OCI-LY1 (cell line): ENCODE measurements around the gene TLL2.
"Not testable (repeated sequence)": the region's sequence is repeated elsewhere in the genome, so short reads cannot be mapped to it uniquely, and the experiment has no call there.

Experiments used
- H2AFZ ChIP-seq: fragments of 200-600 bp; sonication (generic), shearing (Covaris generic); 2 replicates; pipeline ENCODE4 v1.6.0; 2014; ENCODE audit warnings: antibody characterized with exemption, mild to moderate bottlenecking, low read length
- H3F3A ChIP-seq: fragments of 200-600 bp; sonication (generic), shearing (Covaris generic); 2 replicates; pipeline ENCODE4 v1.6.0; 2014; ENCODE audit warnings: mild to moderate bottlenecking, antibody characterized with exemption, low read length, moderate library complexity; ENCODE audit not compliant: insufficient read depth
- H3K27ac ChIP-seq: fragments of 200-600 bp; sonication (generic); 2 replicates; pipeline ENCODE4 v1.5.1; 2014; ENCODE audit warnings: low read length, mixed run types, mild to moderate bottlenecking, low read depth; ENCODE audit not compliant: poor library complexity, severe bottlenecking
- H3K27me3 ChIP-seq: fragments of 200-600 bp; sonication (generic); 2 replicates; pipeline ENCODE4 v1.6.0; 2014; ENCODE audit warnings: antibody characterized with exemption, mild to moderate bottlenecking, low read length, moderate library complexity; ENCODE audit not compliant: insufficient read depth
- H3K36me3 ChIP-seq: fragments of 200-600 bp; sonication (generic); 2 replicates; pipeline ENCODE4 v1.6.1; 2014; ENCODE audit warnings: mild to moderate bottlenecking, antibody characterized with exemption, low read length, moderate library complexity, mixed read lengths; ENCODE audit not compliant: insufficient read depth
- H3K4me1 ChIP-seq: fragments of 200-600 bp; sonication (generic); 2 replicates; pipeline ENCODE4 v1.5.1; 2014; ENCODE audit warnings: mild to moderate bottlenecking, low read length, moderate library complexity; ENCODE audit not compliant: insufficient read depth, severe bottlenecking
- H3K4me2 ChIP-seq: fragments of 200-600 bp; sonication (generic), shearing (Covaris generic); 2 replicates; pipeline ENCODE4 v1.6.1; 2014; ENCODE audit warnings: low read length
- H3K4me3 ChIP-seq: fragments of 200-600 bp; sonication (generic); 2 replicates; pipeline ENCODE4 v1.5.1; 2014; ENCODE audit warnings: low read length, low read depth, mild to moderate bottlenecking, mixed read lengths; ENCODE audit not compliant: poor library complexity, severe bottlenecking
- H3K79me2 ChIP-seq: fragments of 200-600 bp; shearing (Covaris generic); 2 replicates; pipeline ENCODE4 v1.6.1; 2016; ENCODE audit warnings: mixed run types, low read length, mixed read lengths; ENCODE audit not compliant: insufficient read depth
- H3K9ac ChIP-seq: fragments of 200-600 bp; sonication (generic), shearing (Covaris generic); 2 replicates; pipeline ENCODE4 v1.6.1; 2014; ENCODE audit warnings: mild to moderate bottlenecking, low read length, mixed read lengths
- H3K9me2 ChIP-seq: fragments of 200-600 bp; sonication (generic), shearing (Covaris generic); 2 replicates; pipeline ENCODE4 v1.6.1; 2014; ENCODE audit warnings: low read depth, mild to moderate bottlenecking, low read length, mixed read lengths
- H3K9me3 ChIP-seq: fragments of 200-600 bp; shearing (Covaris generic); 2 replicates; pipeline ENCODE4 v1.6.1; 2014; ENCODE audit warnings: low read length, mixed read lengths
- H4K20me1 ChIP-seq: fragments of 200-600 bp; sonication (generic), shearing (Covaris generic); 2 replicates; pipeline ENCODE4 v1.6.0; 2016; ENCODE audit warnings: mild to moderate bottlenecking, low read length; ENCODE audit not compliant: insufficient read depth
- EZH2 ChIP-seq: fragments of 200-600 bp; sonication (generic), shearing (Covaris generic); IDR thresholded peaks from 2 replicates; pipeline ENCODE4 v1.8.0; 2017; ENCODE audit warnings: borderline replicate concordance, mixed run types, mild to moderate bottlenecking, antibody characterized with exemption, low read length, moderate library complexity, mixed read lengths
- TF ChIP-seq, protein P1 (sequence below): fragments of 200-600 bp; sonication (generic), shearing (Covaris generic); IDR thresholded peaks from 2 replicates; pipeline ENCODE4 v1.5.1; 2017; ENCODE audit warnings: mild to moderate bottlenecking, antibody characterized with exemption, low read length, moderate library complexity, mixed read lengths

Gene TLL2

DNA sequence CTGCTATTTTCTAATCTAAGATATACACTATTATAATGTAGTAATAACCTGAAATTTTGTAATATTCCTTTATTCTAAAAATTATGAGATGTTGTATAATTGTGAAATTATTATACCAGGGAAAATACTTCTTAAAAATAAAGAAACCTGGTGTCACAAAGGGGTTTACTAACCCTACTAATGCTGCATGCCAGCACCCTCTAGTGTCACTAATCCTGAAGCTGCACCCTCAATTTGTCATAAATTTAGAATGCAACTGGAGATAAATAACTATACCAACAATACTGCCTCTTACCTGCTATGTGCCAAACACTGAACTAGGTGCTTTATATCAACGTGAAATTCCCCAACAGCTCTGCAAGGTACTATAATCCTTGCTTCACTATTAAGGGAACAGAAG is 42.3 kb upstream of the TLL2 start:
- no peaks in the 10 kb centered on the region for H4K20me1 ChIP-seq
- no peaks in the 10 kb centered on the region for H3K27me3 ChIP-seq
- H3K36me3 ChIP-seq, result peaks cover 31% of the 10 kb centered on the region

DNA sequence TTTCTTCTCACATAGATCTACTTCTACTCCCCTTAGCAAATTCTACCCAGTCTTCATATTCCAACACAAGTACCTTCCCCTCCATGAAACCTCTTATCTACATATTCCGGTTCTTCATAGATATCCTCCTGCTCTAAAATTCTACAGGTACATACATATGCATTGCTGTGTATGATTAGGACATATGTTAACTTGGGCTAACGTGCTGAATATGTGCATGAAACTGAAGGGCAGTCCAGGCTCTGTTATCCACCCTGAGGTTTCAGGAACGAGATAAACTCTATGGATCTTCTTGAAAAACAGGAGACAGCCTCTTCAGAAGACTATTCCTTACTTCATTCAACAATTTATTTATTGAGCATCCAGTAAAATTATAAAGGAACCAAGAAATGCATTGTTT is 41.6 kb upstream of the TLL2 start:
- TF ChIP-seq EZH2, result no peak
- TF ChIP-seq, protein P1, sequence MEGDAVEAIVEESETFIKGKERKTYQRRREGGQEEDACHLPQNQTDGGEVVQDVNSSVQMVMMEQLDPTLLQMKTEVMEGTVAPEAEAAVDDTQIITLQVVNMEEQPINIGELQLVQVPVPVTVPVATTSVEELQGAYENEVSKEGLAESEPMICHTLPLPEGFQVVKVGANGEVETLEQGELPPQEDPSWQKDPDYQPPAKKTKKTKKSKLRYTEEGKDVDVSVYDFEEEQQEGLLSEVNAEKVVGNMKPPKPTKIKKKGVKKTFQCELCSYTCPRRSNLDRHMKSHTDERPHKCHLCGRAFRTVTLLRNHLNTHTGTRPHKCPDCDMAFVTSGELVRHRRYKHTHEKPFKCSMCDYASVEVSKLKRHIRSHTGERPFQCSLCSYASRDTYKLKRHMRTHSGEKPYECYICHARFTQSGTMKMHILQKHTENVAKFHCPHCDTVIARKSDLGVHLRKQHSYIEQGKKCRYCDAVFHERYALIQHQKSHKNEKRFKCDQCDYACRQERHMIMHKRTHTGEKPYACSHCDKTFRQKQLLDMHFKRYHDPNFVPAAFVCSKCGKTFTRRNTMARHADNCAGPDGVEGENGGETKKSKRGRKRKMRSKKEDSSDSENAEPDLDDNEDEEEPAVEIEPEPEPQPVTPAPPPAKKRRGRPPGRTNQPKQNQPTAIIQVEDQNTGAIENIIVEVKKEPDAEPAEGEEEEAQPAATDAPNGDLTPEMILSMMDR, result no peak
- no peak overlapping the region for H2AFZ ChIP-seq
- peaks cover 32% of the 10 kb centered on the region for H3K36me3 ChIP-seq
- H3K4me3 ChIP-seq, result no peak overlapping the region
- H3K27ac ChIP-seq, result no peak overlapping the region
- no peak overlapping the region for H3K9ac ChIP-seq
- H3F3A ChIP-seq, result no peaks in the 10 kb centered on the region
- H3K4me2 ChIP-seq, result no peak overlapping the region
- no peaks in the 10 kb centered on the region for H4K20me1 ChIP-seq
- no peaks in the 10 kb centered on the region for H3K9me2 ChIP-seq
- H3K9me3 ChIP-seq, result no peaks in the 10 kb centered on the region
- no peaks in the 10 kb centered on the region for H3K4me1 ChIP-seq
- no peaks in the 10 kb centered on the region for H3K79me2 ChIP-seq
- H3K27me3 ChIP-seq, result no peaks in the 10 kb centered on the region

More for the DNA sequence above, 42.3 kb upstream of the TLL2 start:
- H3K27ac ChIP-seq, result no peak overlapping the region
- no peaks in the 10 kb centered on the region for H3K9me2 ChIP-seq
- H3K9ac ChIP-seq, result no peak overlapping the region
- no peak overlapping the region for H2AFZ ChIP-seq
- H3K4me1 ChIP-seq, result no peaks in the 10 kb centered on the region
- no peaks in the 10 kb centered on the region for H3F3A ChIP-seq
- H3K4me3 ChIP-seq, result no peak overlapping the region
- no peaks in the 10 kb centered on the region for H3K9me3 ChIP-seq
- no peak for TF ChIP-seq EZH2
- TF ChIP-seq, protein P1, result peak; percentile 31
- no peaks in the 10 kb centered on the region for H3K79me2 ChIP-seq
- no peak overlapping the region for H3K4me2 ChIP-seq

- H2AFZ ChIP-seq, result no peak overlapping the region
- no peak overlapping the region for H3K9ac ChIP-seq
- H3K4me1 ChIP-seq, result no peaks in the 10 kb centered on the region
- no peaks in the 10 kb centered on the region for H3F3A ChIP-seq
- H3K27me3 ChIP-seq, result no peaks in the 10 kb centered on the region
- H3K79me2 ChIP-seq, result no peaks in the 10 kb centered on the region
- peaks cover 37% of the 10 kb centered on the region for H3K36me3 ChIP-seq
- TF ChIP-seq EZH2, result no peak
- TF ChIP-seq, protein P1, result no peak
- H3K9me2 ChIP-seq, result no peaks in the 10 kb centered on the region
- H3K27ac ChIP-seq, result no peak overlapping the region
- no peaks in the 10 kb centered on the region for H3K9me3 ChIP-seq
- H3K4me2 ChIP-seq, result no peak overlapping the region
- H4K20me1 ChIP-seq, result no peaks in the 10 kb centered on the region
- H3K4me3 ChIP-seq, result no peak overlapping the region
These were observed 34.9 kb upstream of the TLL2 start for GRCh38 chr10:96548589-96548988.

- H3K27ac ChIP-seq, H3K9ac ChIP-seq, H3K27me3 ChIP-seq, H3K4me2 ChIP-seq, H3K9me2 ChIP-seq, H3K79me2 ChIP-seq, H3F3A ChIP-seq, H3K4me1 ChIP-seq, H3K4me3 ChIP-seq, H4K20me1 ChIP-seq, H3K9me3 ChIP-seq, H2AFZ ChIP-seq: not testable (repeated sequence)
- peaks cover 50% of the 10 kb centered on the region for H3K36me3 ChIP-seq
These were observed 31.8 kb upstream of the TLL2 start for GRCh38 chr10:96545558-96545957.
